ENCODE data around the gene OR1K1. TPM values are rescaled to one million over a fixed set of nuclear protein-coding genes. Genes with fewer than 3 reads are reported as not detected.
A peak's percentile ranks its signal among the peaks of the same experiment; 100 is the strongest.

OR1K1 gene
- polyA plus RNA-seq, 3 donors, result not detected

GRCh38 chr9:122841501-122841900, 41.6 kb downstream of the OR1K1 start:
- Mint-ChIP-seq H3K4me1 (no peaks in the 10 kb centered on the region), H3K27me3 (ENCODE audit: low read depth in 3 of 3) (no peaks in the 10 kb centered on the region), H3K27ac (peak overlapping the region in 1 of 7 donors; percentile 1), H3K4me3 (no peak overlapping the region), H3K36me3 (peaks cover 8 to 10% of the 10 kb centered on the region in 2 donors), H3K9me3 (peaks cover 0 to 2% (median 0%) of the 10 kb centered on the region in 7 donors)
- Histone ChIP-seq H3K4me1 (ENCODE audit: control insufficient read depth in 1 of 2, insufficient read depth in 2 of 2, low read length in 2 of 2) (no peaks in the 10 kb centered on the region), H3K4me2 (replicated peaks; ENCODE audit: extremely low read depth, low read length, poor library complexity, severe bottlenecking) (no peak overlapping the region), H3K4me3 (replicated peaks in 1 of 3; ENCODE audit: low read depth in 2 of 3, low read length in 3 of 3) (no peak overlapping the region), H3K27ac (ENCODE audit: low read depth in 1 of 2, low read length in 2 of 2) (no peak overlapping the region), H3K36me3 (replicated peaks in 1 of 2; ENCODE audit: control insufficient read depth in 1 of 2, insufficient read depth in 2 of 2, low read length in 2 of 2) (peaks cover 3 to 16% of the 10 kb centered on the region in 2 donors), H2AFZ (ENCODE audit: insufficient read depth, low read depth, low read length, poor library complexity, severe bottlenecking) (no peak overlapping the region), H3K27me3 (ENCODE audit: control insufficient read depth in 2 of 2, insufficient read depth in 2 of 2, low read length in 2 of 2) (no peaks in the 10 kb centered on the region), H3K79me2 (ENCODE audit: insufficient read depth, low read length) (no peaks in the 10 kb centered on the region), H4K20me1 (ENCODE audit: insufficient read depth, low read length) (no peaks in the 10 kb centered on the region), H3K9ac (ENCODE audit: insufficient read depth, low read length, poor library complexity, severe bottlenecking) (no peak overlapping the region), H3K9me3 (replicated peaks in 1 of 2; ENCODE audit: control insufficient read depth in 1 of 2, insufficient read depth in 1 of 2, low read length in 2 of 2) (no peaks in the 10 kb centered on the region)
- no peak for DNase-seq
- WGBS (ENCODE audit: insufficient coverage), result no CpG with 5 or more reads among the region's 4 CpGs
- TF ChIP-seq, protein P1, sequence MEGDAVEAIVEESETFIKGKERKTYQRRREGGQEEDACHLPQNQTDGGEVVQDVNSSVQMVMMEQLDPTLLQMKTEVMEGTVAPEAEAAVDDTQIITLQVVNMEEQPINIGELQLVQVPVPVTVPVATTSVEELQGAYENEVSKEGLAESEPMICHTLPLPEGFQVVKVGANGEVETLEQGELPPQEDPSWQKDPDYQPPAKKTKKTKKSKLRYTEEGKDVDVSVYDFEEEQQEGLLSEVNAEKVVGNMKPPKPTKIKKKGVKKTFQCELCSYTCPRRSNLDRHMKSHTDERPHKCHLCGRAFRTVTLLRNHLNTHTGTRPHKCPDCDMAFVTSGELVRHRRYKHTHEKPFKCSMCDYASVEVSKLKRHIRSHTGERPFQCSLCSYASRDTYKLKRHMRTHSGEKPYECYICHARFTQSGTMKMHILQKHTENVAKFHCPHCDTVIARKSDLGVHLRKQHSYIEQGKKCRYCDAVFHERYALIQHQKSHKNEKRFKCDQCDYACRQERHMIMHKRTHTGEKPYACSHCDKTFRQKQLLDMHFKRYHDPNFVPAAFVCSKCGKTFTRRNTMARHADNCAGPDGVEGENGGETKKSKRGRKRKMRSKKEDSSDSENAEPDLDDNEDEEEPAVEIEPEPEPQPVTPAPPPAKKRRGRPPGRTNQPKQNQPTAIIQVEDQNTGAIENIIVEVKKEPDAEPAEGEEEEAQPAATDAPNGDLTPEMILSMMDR (IDR thresholded peaks at IDR 0.05), result no peak
- intact Hi-C loops (cut with micrococcal nuclease), result no loop called here

GRCh38 chr9:122844137-122844536, 44.2 kb downstream of the OR1K1 start:
- H4K20me1 ChIP-seq (ENCODE audit: insufficient read depth, low read length), result no peaks in the 10 kb centered on the region
- no peak for DNase-seq
- no peaks in the 10 kb centered on the region for H3K79me2 ChIP-seq (ENCODE audit: insufficient read depth, low read length)
- no peak overlapping the region for H2AFZ ChIP-seq (ENCODE audit: insufficient read depth, low read depth, low read length, poor library complexity, severe bottlenecking)
- no peak overlapping the region for H3K9ac ChIP-seq (ENCODE audit: insufficient read depth, low read length, poor library complexity, severe bottlenecking)
- Mint-ChIP-seq H3K27me3 (ENCODE audit: low read depth in 3 of 3) (no peaks in the 10 kb centered on the region), H3K27ac (no peak overlapping the region), H3K36me3 (peaks cover 22 to 23% of the 10 kb centered on the region in 2 donors), H3K4me3 (no peak overlapping the region), H3K4me1 (no peaks in the 10 kb centered on the region), H3K9me3 (no peaks in the 10 kb centered on the region)
- H3K4me1 ChIP-seq (ENCODE audit: control insufficient read depth in 1 of 2, insufficient read depth in 2 of 2, low read length in 2 of 2), result no peaks in the 10 kb centered on the region
- peaks cover 24 to 42% of the 10 kb centered on the region in 2 donors for H3K36me3 ChIP-seq (replicated peaks in 1 of 2; ENCODE audit: control insufficient read depth in 1 of 2, insufficient read depth in 2 of 2, low read length in 2 of 2)
- no peak overlapping the region for H3K27ac ChIP-seq (ENCODE audit: low read depth in 1 of 2, low read length in 2 of 2)
- TF ChIP-seq, protein P1 (IDR thresholded peaks at IDR 0.05), result no peak
- no CpG with 5 or more reads among the region's 1 CpG for WGBS (ENCODE audit: insufficient coverage)
- no peak overlapping the region for H3K4me3 ChIP-seq (replicated peaks in 1 of 3; ENCODE audit: low read depth in 2 of 3, low read length in 3 of 3)
- no peaks in the 10 kb centered on the region for H3K27me3 ChIP-seq (ENCODE audit: control insufficient read depth in 2 of 2, insufficient read depth in 2 of 2, low read length in 2 of 2)
- intact Hi-C loops (cut with micrococcal nuclease), result no loop called here
- H3K9me3 ChIP-seq (replicated peaks in 1 of 2; ENCODE audit: control insufficient read depth in 1 of 2, insufficient read depth in 1 of 2, low read length in 2 of 2), result no peaks in the 10 kb centered on the region
- H3K4me2 ChIP-seq (replicated peaks; ENCODE audit: extremely low read depth, low read length, poor library complexity, severe bottlenecking), result no peak overlapping the region

All from CD14-positive monocyte (primary cell).